Epidermal melanocyte (primary cell): ENCODE results near the gene ATXN1.
"Not testable (repeated sequence)": the region's sequence is repeated elsewhere in the genome, so short reads cannot be mapped to it uniquely, and the experiment has no call there.

Experiments
- DNase-seq: peaks from one replicate; pipeline ENCODE4 v3.0.0; 2011; ENCODE audit warnings: low spot score; ENCODE audit not compliant: insufficient read length

The ATXN1 gene

GRCh38 chr6:16760516-16761470, at the start of gene ATXN1:
ATXN1 (minus strand) TSS chr6:16761460.
- DNase-seq: no peak

- no peak for DNase-seq
These were observed 49.2 kb upstream of the ATXN1 start for GRCh38 chr6:16810411-16810810.

- no peak for DNase-seq
These were observed 48.6 kb upstream of the ATXN1 start for GRCh38 chr6:16809753-16810358.

- DNase-seq: no peak
These were observed 46.7 kb upstream of the ATXN1 start for GRCh38 chr6:16807956-16808355.

- no peak for DNase-seq
These were observed 45.1 kb upstream of the ATXN1 start for GRCh38 chr6:16806363-16806762.

- DNase-seq: no peak
These were observed 44.1 kb upstream of the ATXN1 start for GRCh38 chr6:16805243-16805950.

- DNase-seq: no peak
These were observed 43.4 kb upstream of the ATXN1 start for GRCh38 chr6:16804546-16805242.

GRCh38 chr6:16803294-16804200, 42.3 kb upstream of the ATXN1 start:
- DNase-seq: peak; percentile 46

GRCh38 chr6:16802071-16802470, 40.8 kb upstream of the ATXN1 start:
- DNase-seq: peak; percentile 45

GRCh38 chr6:16800942-16801341, 39.7 kb upstream of the ATXN1 start:
- DNase-seq: no peak

- no peak for DNase-seq
These were observed 39.1 kb upstream of the ATXN1 start for GRCh38 chr6:16800341-16800740.

GRCh38 chr6:16799279-16800193, 38.3 kb upstream of the ATXN1 start:
- DNase-seq: no peak

- no peak for DNase-seq
These were observed 32.7 kb upstream of the ATXN1 start for GRCh38 chr6:16793828-16794412.

- no peak for DNase-seq
These were observed 28.2 kb upstream of the ATXN1 start for GRCh38 chr6:16789329-16790038.

GRCh38 chr6:16787128-16787682, 25.9 kb upstream of the ATXN1 start:
- DNase-seq: no peak

GRCh38 chr6:16785496-16785895, 24.2 kb upstream of the ATXN1 start:
- no peak for DNase-seq

- not testable (repeated sequence) for DNase-seq
These were observed 23.7 kb upstream of the ATXN1 start for GRCh38 chr6:16784957-16785356.

GRCh38 chr6:16783952-16784565, 22.8 kb upstream of the ATXN1 start:
- no peak for DNase-seq
